WI38 (cell line): ENCODE results near the gene GGTA1.
"Not testable (repeated sequence)": the region's sequence is repeated elsewhere in the genome, so short reads cannot be mapped to it uniquely, and the experiment has no call there.

Experiments
- H3K4me3 ChIP-seq: 2 replicates; pipeline ENCODE4 v1.5.1; 2011; ENCODE audit warnings: low read depth, mild to moderate bottlenecking, control low read depth, low read length
- TF ChIP-seq, protein P1 (sequence below): IDR thresholded peaks from 2 replicates; pipeline ENCODE4 v1.5.1; 2012; ENCODE audit warnings: low read depth, mild to moderate bottlenecking, control low read depth, low read length

GGTA1 gene

GRCh38 chr9:121474231-121474947, 25.3 kb downstream of the GGTA1 start:
- no peak overlapping the region for H3K4me3 ChIP-seq
- TF ChIP-seq, protein P1, sequence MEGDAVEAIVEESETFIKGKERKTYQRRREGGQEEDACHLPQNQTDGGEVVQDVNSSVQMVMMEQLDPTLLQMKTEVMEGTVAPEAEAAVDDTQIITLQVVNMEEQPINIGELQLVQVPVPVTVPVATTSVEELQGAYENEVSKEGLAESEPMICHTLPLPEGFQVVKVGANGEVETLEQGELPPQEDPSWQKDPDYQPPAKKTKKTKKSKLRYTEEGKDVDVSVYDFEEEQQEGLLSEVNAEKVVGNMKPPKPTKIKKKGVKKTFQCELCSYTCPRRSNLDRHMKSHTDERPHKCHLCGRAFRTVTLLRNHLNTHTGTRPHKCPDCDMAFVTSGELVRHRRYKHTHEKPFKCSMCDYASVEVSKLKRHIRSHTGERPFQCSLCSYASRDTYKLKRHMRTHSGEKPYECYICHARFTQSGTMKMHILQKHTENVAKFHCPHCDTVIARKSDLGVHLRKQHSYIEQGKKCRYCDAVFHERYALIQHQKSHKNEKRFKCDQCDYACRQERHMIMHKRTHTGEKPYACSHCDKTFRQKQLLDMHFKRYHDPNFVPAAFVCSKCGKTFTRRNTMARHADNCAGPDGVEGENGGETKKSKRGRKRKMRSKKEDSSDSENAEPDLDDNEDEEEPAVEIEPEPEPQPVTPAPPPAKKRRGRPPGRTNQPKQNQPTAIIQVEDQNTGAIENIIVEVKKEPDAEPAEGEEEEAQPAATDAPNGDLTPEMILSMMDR, result no peak

DNA sequence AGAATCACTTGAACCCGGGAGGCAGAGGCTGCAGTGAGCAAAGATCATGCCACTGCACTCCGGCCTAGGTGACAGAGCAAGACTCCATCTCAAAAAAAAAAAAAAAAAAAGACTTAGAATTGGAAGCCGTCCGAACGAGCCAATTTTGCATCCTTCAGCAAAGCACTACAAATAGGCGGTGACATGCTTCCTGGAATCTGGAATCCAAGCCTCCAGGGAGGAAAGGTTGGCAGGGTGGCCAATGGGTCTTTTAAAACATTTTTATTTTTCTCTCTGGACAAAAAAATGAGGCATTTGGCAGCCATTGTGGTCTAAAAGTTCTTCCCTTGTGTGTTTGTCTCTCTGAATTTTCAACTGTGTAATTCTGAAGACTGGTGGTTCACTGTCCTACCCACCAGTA, 26.4 kb downstream of the GGTA1 start:
- no peak overlapping the region for H3K4me3 ChIP-seq
- TF ChIP-seq, protein P1, result no peak

GRCh38 chr9:121472446-121472845, 27.2 kb downstream of the GGTA1 start:
- TF ChIP-seq, protein P1, result no peak
- no peak overlapping the region for H3K4me3 ChIP-seq

- H3K4me3 ChIP-seq, result no peak overlapping the region
- TF ChIP-seq, protein P1, result no peak
Measured at GRCh38 chr9:121466142-121466541, 33.5 kb downstream of the GGTA1 start.

DNA sequence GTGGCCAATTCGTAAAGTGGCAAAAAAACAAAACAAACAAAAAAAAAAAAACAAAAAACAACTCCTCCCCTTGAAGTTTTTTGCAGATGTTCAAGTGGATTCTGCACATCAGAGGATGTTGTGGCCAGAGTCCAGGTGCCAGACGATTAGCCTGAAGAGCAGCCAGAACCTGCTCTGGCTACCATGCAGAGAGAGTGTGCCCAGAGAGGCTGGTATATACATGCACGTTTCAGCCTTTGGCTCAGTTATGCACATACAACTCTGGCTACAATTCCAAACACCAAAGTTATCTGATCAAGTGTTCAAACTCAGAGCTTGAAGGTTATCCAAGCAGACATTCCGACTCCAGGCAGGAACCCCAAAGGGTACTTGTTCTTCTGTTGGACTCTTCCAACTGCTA, 34.7 kb downstream of the GGTA1 start:
- TF ChIP-seq, protein P1, result no peak

GRCh38 chr9:121463026-121463807, 36.4 kb downstream of the GGTA1 start:
- TF ChIP-seq, protein P1, result peak; percentile 62
- no peak overlapping the region for H3K4me3 ChIP-seq

More for the DNA sequence above, 34.7 kb downstream of the GGTA1 start:
- no peak overlapping the region for H3K4me3 ChIP-seq

DNA sequence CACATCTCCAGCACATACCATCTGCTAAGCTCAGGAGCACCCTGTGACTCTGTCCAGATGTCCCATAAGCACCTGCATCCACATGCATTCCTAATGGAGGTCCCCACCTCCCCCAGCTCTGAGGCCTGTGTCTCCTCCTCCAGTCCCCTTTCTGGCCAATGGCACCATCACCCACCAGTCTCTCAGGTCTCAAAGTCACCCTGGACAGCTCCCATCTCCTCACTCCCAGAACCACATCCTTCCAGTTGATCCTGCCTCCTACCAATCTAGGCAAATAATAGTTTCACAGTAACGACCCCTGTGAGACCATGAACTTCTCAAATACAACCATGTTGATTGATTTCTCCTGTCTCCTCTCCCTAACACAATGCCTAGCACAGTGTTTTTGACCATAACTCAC, 40.1 kb downstream of the GGTA1 start:
- TF ChIP-seq, protein P1, result no peak
- H3K4me3 ChIP-seq, result no peak overlapping the region

- not testable (repeated sequence) for H3K4me3 ChIP-seq
Measured at GRCh38 chr9:121458449-121458848, 41.2 kb downstream of the GGTA1 start.
